ENCODE data around the gene SLC49A3.
"Not testable (repeated sequence)": the region's sequence is repeated elsewhere in the genome, so short reads cannot be mapped to it uniquely, and the experiment has no call there.

SLC49A3 gene

GRCh38 chr4:703336-704197 lies 14.6 kb upstream of the SLC49A3 start:
- DNase-seq (ENCODE audit: low read depth), result no peak

GRCh38 chr4:702618-703048 lies 13.7 kb upstream of the SLC49A3 start:
- no peak for DNase-seq (ENCODE audit: low read depth)

- no peak for DNase-seq (ENCODE audit: low read depth)
Measured at GRCh38 chr4:700587-701264, 11.8 kb upstream of the SLC49A3 start.

GRCh38 chr4:699816-700580 lies 11.0 kb upstream of the SLC49A3 start:
- no peak for DNase-seq (ENCODE audit: low read depth)

GRCh38 chr4:694341-694940 lies 5.5 kb upstream of the SLC49A3 start:
- DNase-seq (ENCODE audit: low read depth), result not testable (repeated sequence)

GRCh38 chr4:692771-693554 lies 4.0 kb upstream of the SLC49A3 start:
- no peak for DNase-seq (ENCODE audit: low read depth)

GRCh38 chr4:689723-690122 lies 772 bp upstream of the SLC49A3 start:
- DNase-seq (ENCODE audit: low read depth), result no peak

- no peak for DNase-seq (ENCODE audit: low read depth)
Measured at GRCh38 chr4:687971-688853, 739 bp downstream of the SLC49A3 start.

GRCh38 chr4:687048-687970 lies 1.6 kb downstream of the SLC49A3 start:
- DNase-seq (ENCODE audit: low read depth), result no peak

GRCh38 chr4:686413-687040 lies 2.4 kb downstream of the SLC49A3 start:
- DNase-seq (ENCODE audit: low read depth), result no peak

- no peak for DNase-seq (ENCODE audit: low read depth)
Measured at GRCh38 chr4:685679-686412, 3.1 kb downstream of the SLC49A3 start.

- no peak for DNase-seq (ENCODE audit: low read depth)
Measured at GRCh38 chr4:684623-685327, 4.2 kb downstream of the SLC49A3 start.

GRCh38 chr4:683982-684622 lies 4.8 kb downstream of the SLC49A3 start:
- no peak for DNase-seq (ENCODE audit: low read depth)

GRCh38 chr4:683247-683897 lies 5.6 kb downstream of the SLC49A3 start:
- no peak for DNase-seq (ENCODE audit: low read depth)

GRCh38 chr4:682490-683172 lies 6.3 kb downstream of the SLC49A3 start:
- DNase-seq (ENCODE audit: low read depth), result no peak

All from activated T-helper 9 cell treated with anti-CD3 and anti-CD28 coated beads, Interleukin-2, amount 50 U/mL, for 16 hours (primary cell).